Hepatic stellate cell (primary cell): Measurements from ENCODE around the gene CENPX.
A peak's percentile ranks its signal among the peaks of the same experiment; 100 is the strongest.
"Not testable (repeated sequence)": the region's sequence is repeated elsewhere in the genome, so short reads cannot be mapped to it uniquely, and the experiment has no call there.

ENCODE experiments used
- DNase-seq: peaks from one replicate; pipeline ENCODE4 v3.0.0; 2011; ENCODE audit warnings: low spot score

The CENPX gene

GRCh38 chr17:82039695-82040299 is 17.1 kb upstream of the CENPX start:
- no peak for DNase-seq

- DNase-seq, result not testable (repeated sequence)
These were observed 16.2 kb upstream of the CENPX start for GRCh38 chr17:82038796-82039409.

- DNase-seq, result no peak
These were observed 15.2 kb upstream of the CENPX start for GRCh38 chr17:82037889-82038195.

- DNase-seq, result peak; percentile 99
These were observed 14.6 kb upstream of the CENPX start, which contains the start of gene DCXR for GRCh38 chr17:82037092-82037888. DCXR (minus strand) TSS chr17:82037697; CDS start chr17:82037682, 15 bp downstream.

- DNase-seq, result no peak
These were observed 14.0 kb upstream of the CENPX start for GRCh38 chr17:82036634-82037091.

GRCh38 chr17:82035956-82036633 is 13.4 kb upstream of the CENPX start:
- no peak for DNase-seq

GRCh38 chr17:82035488-82035887 is 12.8 kb upstream of the CENPX start:
- no peak for DNase-seq

- no peak for DNase-seq
These were observed 11.8 kb upstream of the CENPX start for GRCh38 chr17:82034371-82035011.

- DNase-seq, result no peak
These were observed 10.8 kb upstream of the CENPX start for GRCh38 chr17:82033359-82034085.

GRCh38 chr17:82031885-82032627 is 9.4 kb upstream of the CENPX start:
- DNase-seq, result no peak

- DNase-seq, result peak; percentile 68
These were observed 8.7 kb upstream of the CENPX start, which contains the start of gene RAC3 for GRCh38 chr17:82031303-82031884. RAC3 (plus strand) TSS chr17:82031678; CDS start chr17:82031762, 84 bp downstream.

GRCh38 chr17:82030470-82031302 is 8.0 kb upstream of the CENPX start:
- DNase-seq, result peak; percentile 91

- no peak for DNase-seq
These were observed 7.4 kb upstream of the CENPX start for GRCh38 chr17:82029990-82030469.

GRCh38 chr17:82029391-82029790 is 6.7 kb upstream of the CENPX start:
- no peak for DNase-seq

GRCh38 chr17:82028966-82029365 is 6.3 kb upstream of the CENPX start:
- no peak for DNase-seq

GRCh38 chr17:82028246-82028645 is 5.6 kb upstream of the CENPX start:
- no peak for DNase-seq

GRCh38 chr17:82025401-82026107 is 2.9 kb upstream of the CENPX start:
- DNase-seq, result no peak

GRCh38 chr17:82024859-82025258 is 2.2 kb upstream of the CENPX start:
- no peak for DNase-seq
